ENCODE measurements around the gene MRLN.

GRCh38 chr10:59752278-59752940, 846 bp downstream of the MRLN start:
- TF ChIP-seq POLR2AphosphoS5 (IDR thresholded peaks at IDR 0.05) = no peak
- no peak for TF ChIP-seq CTCF (IDR thresholded peaks at IDR 0.05 in 8 of 11, conservative IDR thresholded peaks at IDR 0.05 in 3 of 11)
- no peak for TF ChIP-seq POLR2A (IDR thresholded peaks at IDR 0.05)
